ENCODE results near the gene STARD8.

DNA sequence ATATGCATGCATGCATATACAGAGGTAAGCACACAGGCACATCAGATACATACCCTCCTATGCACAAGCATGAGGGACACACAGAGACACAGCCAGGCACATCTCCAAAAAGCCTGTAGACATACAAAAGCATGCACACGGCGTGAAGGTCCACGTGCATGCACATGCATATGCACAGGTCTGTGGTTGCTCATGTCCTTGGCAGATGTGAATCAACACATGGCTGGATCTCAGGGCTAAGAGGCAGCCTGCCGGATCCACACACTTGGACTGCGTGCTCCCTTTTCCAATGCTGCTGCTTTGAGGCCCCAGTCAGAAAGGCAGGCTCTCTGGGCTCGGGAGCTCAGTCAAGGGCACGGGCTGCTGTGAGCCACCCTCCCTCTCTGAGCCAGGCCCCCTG, 3.6 kb downstream of the STARD8 start:
- TF ChIP-seq, protein P1, sequence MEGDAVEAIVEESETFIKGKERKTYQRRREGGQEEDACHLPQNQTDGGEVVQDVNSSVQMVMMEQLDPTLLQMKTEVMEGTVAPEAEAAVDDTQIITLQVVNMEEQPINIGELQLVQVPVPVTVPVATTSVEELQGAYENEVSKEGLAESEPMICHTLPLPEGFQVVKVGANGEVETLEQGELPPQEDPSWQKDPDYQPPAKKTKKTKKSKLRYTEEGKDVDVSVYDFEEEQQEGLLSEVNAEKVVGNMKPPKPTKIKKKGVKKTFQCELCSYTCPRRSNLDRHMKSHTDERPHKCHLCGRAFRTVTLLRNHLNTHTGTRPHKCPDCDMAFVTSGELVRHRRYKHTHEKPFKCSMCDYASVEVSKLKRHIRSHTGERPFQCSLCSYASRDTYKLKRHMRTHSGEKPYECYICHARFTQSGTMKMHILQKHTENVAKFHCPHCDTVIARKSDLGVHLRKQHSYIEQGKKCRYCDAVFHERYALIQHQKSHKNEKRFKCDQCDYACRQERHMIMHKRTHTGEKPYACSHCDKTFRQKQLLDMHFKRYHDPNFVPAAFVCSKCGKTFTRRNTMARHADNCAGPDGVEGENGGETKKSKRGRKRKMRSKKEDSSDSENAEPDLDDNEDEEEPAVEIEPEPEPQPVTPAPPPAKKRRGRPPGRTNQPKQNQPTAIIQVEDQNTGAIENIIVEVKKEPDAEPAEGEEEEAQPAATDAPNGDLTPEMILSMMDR (conservative IDR thresholded peaks at IDR 0.05) = no peak
- no peak for TF ChIP-seq ZFX (IDR thresholded peaks at IDR 0.05)
